IMR-90 (cell line): ENCODE data around the gene RAB3GAP2. TPM values are rescaled to one million over a fixed set of nuclear protein-coding genes. Genes with fewer than 3 reads are reported as not detected.
"Not testable (repeated sequence)": the region's sequence is repeated elsewhere in the genome, so short reads cannot be mapped to it uniquely, and the experiment has no call there.

ENCODE experiments used
- ATAC-seq: fragments of 200-7000 bp; cut with Tn5 transposase; 2 replicates; pipeline ENCODE4 v1.9.1; 2020; ENCODE audit warnings: low read depth, mild to moderate bottlenecking, moderate library complexity
- BruUV-seq: library from RNA; stranded (reverse); fragments of 400-500 nt; replicated peaks from 2 replicates; lab custom pipeline; 2021; lab: Mats Ljungman, UMichigan
- CTCF ChIA-PET: fragments of 300-600 bp; formaldehyde crosslinking; extraction: SDS; loops from one replicate; lab custom pipeline; 2021; ENCODE audit warnings: antibody characterized with exemption; lab: Yijun Ruan, JAX
- POLR2A ChIA-PET: fragments of 300-600 bp; sonication (Branson Sonifier 250); formaldehyde crosslinking; loops from one replicate; lab custom pipeline; 2022; ENCODE audit warnings: antibody characterized with exemption; ENCODE audit not compliant: unreplicated experiment; lab: Charles Lee
- DNase-seq: peaks from one replicate; pipeline ENCODE4 v3.0.0; 2013
- H2AFZ ChIP-seq: replicated peaks from 2 replicates; pipeline ENCODE3; 2013; ENCODE audit warnings: low read length, mild to moderate bottlenecking; ENCODE audit not compliant: poor library complexity
- H2AK5ac ChIP-seq: 2 replicates; pipeline ENCODE4 v1.6.1; 2013; ENCODE audit warnings: low read depth, low read length, inconsistent platforms
- H2AK9ac ChIP-seq: replicated peaks from 2 replicates; pipeline ENCODE3; 2013; ENCODE audit warnings: mild to moderate bottlenecking, low read depth, low read length, moderate library complexity; ENCODE audit not compliant: poor library complexity
- H2BK120ac ChIP-seq: 2 replicates; pipeline ENCODE4 v1.6.1; 2013; ENCODE audit warnings: low read depth, low read length, inconsistent platforms
- H2BK15ac ChIP-seq: 3 replicates; pipeline ENCODE4 v1.6.1; 2013; ENCODE audit warnings: low read depth, low read length, inconsistent platforms
- H2BK20ac ChIP-seq: 2 replicates; pipeline ENCODE4 v1.6.1; 2013; ENCODE audit warnings: low read depth, mild to moderate bottlenecking, inconsistent platforms, low read length, moderate library complexity
- H2BK5ac ChIP-seq: 2 replicates; pipeline ENCODE4 v1.6.1; 2013; ENCODE audit warnings: mild to moderate bottlenecking, low read depth, low read length, inconsistent platforms; ENCODE audit not compliant: poor library complexity, severe bottlenecking
- H3K14ac ChIP-seq: replicated peaks from 2 replicates; pipeline ENCODE4 v1.6.1; 2013; ENCODE audit warnings: low read depth, low read length, inconsistent platforms
- H3K18ac ChIP-seq: 2 replicates; pipeline ENCODE4 v1.6.1; 2013; ENCODE audit warnings: low read depth, low read length, control low read depth
- H3K23ac ChIP-seq: 2 replicates; pipeline ENCODE4 v1.6.1; 2013; ENCODE audit warnings: low read depth, low read length, inconsistent platforms
- H3K27ac ChIP-seq: 2 replicates; pipeline ENCODE4 v1.5.1; 2013; ENCODE audit warnings: mild to moderate bottlenecking, control low read depth, low read length; ENCODE audit not compliant: insufficient read depth
- H3K27me3 ChIP-seq: 2 replicates; pipeline ENCODE4 v1.6.1; 2013; ENCODE audit warnings: low read length; ENCODE audit not compliant: control insufficient read depth, insufficient read depth
- H3K36me3 ChIP-seq: 2 replicates; pipeline ENCODE4 v1.6.1; 2013; ENCODE audit warnings: low read length, mixed read lengths; ENCODE audit not compliant: control insufficient read depth, insufficient read depth
- H3K4ac ChIP-seq: 2 replicates; pipeline ENCODE4 v1.6.1; 2013; ENCODE audit warnings: low read depth, low read length, inconsistent platforms
- H3K4me1 ChIP-seq: 2 replicates; pipeline ENCODE4 v1.6.1; 2013; ENCODE audit warnings: low read length, mixed read lengths; ENCODE audit not compliant: control insufficient read depth, insufficient read depth
- H3K4me2 ChIP-seq: 2 replicates; pipeline ENCODE4 v1.6.1; 2013; ENCODE audit warnings: low read depth, mild to moderate bottlenecking, control low read depth, low read length, moderate library complexity
- H3K4me3 ChIP-seq: 2 replicates; pipeline ENCODE4 v1.5.1; 2013; ENCODE audit warnings: low read depth, mild to moderate bottlenecking, control low read depth, low read length, moderate library complexity; ENCODE audit not compliant: insufficient read depth
- H3K56ac ChIP-seq: 2 replicates; pipeline ENCODE4 v1.6.1; 2013; ENCODE audit warnings: low read length, inconsistent platforms; ENCODE audit not compliant: insufficient read depth; ENCODE audit errors: extremely low read depth
- H3K79me1 ChIP-seq, 2 experiments: 2 replicates each; pipeline ENCODE4 v1.6.1; 2013; ENCODE audit warnings: low read length in 2 of 2, inconsistent platforms in 1 of 2, low read depth in 1 of 2
- H3K9ac ChIP-seq: 2 replicates; pipeline ENCODE4 v1.6.1; 2013; ENCODE audit warnings: low read depth, low read length, control low read depth
- H3K9me1 ChIP-seq: 2 replicates; pipeline ENCODE4 v1.6.1; 2013; ENCODE audit warnings: low read length, inconsistent platforms; ENCODE audit not compliant: insufficient read depth
- H3K9me3 ChIP-seq: 2 replicates; pipeline ENCODE4 v1.6.1; 2013; ENCODE audit warnings: low read length; ENCODE audit not compliant: control insufficient read depth, insufficient read depth
- H4K20me1 ChIP-seq: 2 replicates; pipeline ENCODE4 v1.6.1; 2013; ENCODE audit warnings: low read length, inconsistent platforms; ENCODE audit not compliant: insufficient read depth
- H4K5ac ChIP-seq: 2 replicates; pipeline ENCODE4 v1.6.1; 2013; ENCODE audit warnings: mild to moderate bottlenecking, low read depth, low read length, control low read depth
- H4K8ac ChIP-seq, 2 experiments: 2 replicates each; pipeline ENCODE4 v1.6.1; 2013; ENCODE audit warnings: low read depth in 2 of 2, low read length in 2 of 2, control low read depth in 1 of 2, inconsistent platforms in 1 of 2
- H4K91ac ChIP-seq: 2 replicates; pipeline ENCODE4 v1.6.1; 2013; ENCODE audit warnings: low read depth, low read length, inconsistent platforms; ENCODE audit not compliant: insufficient read depth
- WGBS, 2 experiments: methylation state at CpG; one replicate each; pipeline versions ENCODE4 v1.1.5 to v1.1.7; 2013; ENCODE audit warnings: missing lambda C conversion rate in 2 of 2; ENCODE audit not compliant: insufficient read length in 1 of 2; ENCODE audit errors: extremely low coverage in 2 of 2; 5-methylcytosine and 5-hydroxymethylcytosine counted together
- dilution Hi-C: fragments of 300-500 bp; cut with HindIII; formaldehyde crosslinking; loops from one replicate; pipeline ENCODE4 v1.14.3; 2018; ENCODE audit warnings: low sequenced_read_pairs; ENCODE audit not compliant: unreplicated experiment
- in situ Hi-C: fragments of 300-500 bp; cut with MboI; formaldehyde crosslinking; loops from 3 replicates; pipeline ENCODE4 v1.14.3; 2019; ENCODE audit warnings: low sequenced_read_pairs, inconsistent platforms, mixed read lengths
- intact Hi-C: fragments of 100-400 bp; cut with micrococcal nuclease; formaldehyde crosslinking; loops from 2 replicates; pipeline ENCODE4 v1.10.0; 2022
- polyA plus RNA-seq, 3 experiments: library from polyadenylated mRNA; depleted of rRNA; stranded (reverse); fragments of >200 nt; gene quantifications; 2 replicates each; pipeline ENCODE4 v1.2.3, GENCODE V29; 2012; ENCODE audit warnings: low replicate concordance in 1 of 3
- total RNA-seq: library from RNA; depleted of rRNA; stranded (reverse); fragments of >200 nt; gene quantifications from 2 replicates; pipeline ENCODE4 v1.2.3, GENCODE V29; 2012

The RAB3GAP2 gene
- total and polyA plus RNA-seq, 2 of the 4 experiments (the other 2 are of a cell fraction): 12.3 to 37.8 TPM

GRCh38 chr1:220158530-220158929 lies 113.7 kb downstream of the RAB3GAP2 start:
- H4K8ac ChIP-seq, H3K4ac ChIP-seq, H3K9ac ChIP-seq, in situ Hi-C loops, H4K20me1 ChIP-seq, H3K56ac ChIP-seq, H4K91ac ChIP-seq, H2AK5ac ChIP-seq, H3K14ac ChIP-seq, H2BK15ac ChIP-seq, H3K23ac ChIP-seq, H3K9me3 ChIP-seq, ATAC-seq, H3K9me1 ChIP-seq, H2AFZ ChIP-seq, H3K79me1 ChIP-seq, H2AK9ac ChIP-seq, H3K4me3 ChIP-seq, H3K27me3 ChIP-seq, dilution Hi-C loops, CTCF ChIA-PET, H3K4me2 ChIP-seq, H3K4me1 ChIP-seq, H2BK5ac ChIP-seq, POLR2A ChIA-PET, H4K5ac ChIP-seq, intact Hi-C loops, BruUV-seq, H3K27ac ChIP-seq, H2BK120ac ChIP-seq, DNase-seq, H2BK20ac ChIP-seq, H3K18ac ChIP-seq: not testable (repeated sequence)
- H3K36me3 ChIP-seq: peaks cover 19% of the 10 kb centered on the region
- WGBS, 2 experiments: no CpG with 5 or more reads among the region's 7 CpGs
